GM12878 (cell line): ENCODE results near the gene FAM163A. TPM values are rescaled to one million over a fixed set of nuclear protein-coding genes. Genes with fewer than 3 reads are reported as not detected.

Experiments used
- ATAC-seq: fragments of 200-7000 bp; cut with Tn5 transposase; 3 replicates; pipeline ENCODE4 v1.9.1; 2020; ENCODE audit warnings: mild to moderate bottlenecking, moderate library complexity
- BruUV-seq: library from RNA; stranded (reverse); fragments of 400-500 nt; replicated peaks from 2 replicates; lab custom pipeline; 2021; lab: Mats Ljungman, UMichigan
- CTCF ChIA-PET: fragments of 300-600 bp; sonication (Branson Sonifier 250); formaldehyde crosslinking; extraction: SDS; loops from one replicate; lab custom pipeline; 2021; ENCODE audit warnings: inconsistent platforms; lab: Yijun Ruan, JAX
- POLR2A ChIA-PET: fragments of 350-600 bp; formaldehyde crosslinking; extraction: SDS; loops from one replicate; lab custom pipeline; 2021; ENCODE audit warnings: inconsistent platforms; lab: Charles Lee
- RAD21 ChIA-PET: fragments of 300-600 bp; sonication (Branson Sonifier 250); formaldehyde crosslinking; loops from one replicate; lab custom pipeline; 2023; ENCODE audit warnings: antibody characterized with exemption; ENCODE audit not compliant: unreplicated experiment; lab: Charles Lee
- SMC1A ChIA-PET: fragments of 300-600 bp; sonication (Branson Sonifier 250); formaldehyde crosslinking; loops from one replicate; lab custom pipeline; 2023; ENCODE audit not compliant: unreplicated experiment, uncharacterized antibody; lab: Charles Lee
- DNase-seq: peaks from one replicate; pipeline ENCODE4 v3.0.0-alpha.2; 2011; ENCODE audit warnings: low read depth, low spot score
- FAIRE-seq: peaks from 3 replicates; lab custom pipeline; 2011; peaks lifted over from hg19 to GRCh38; lab: Jason Lieb, UNC
- H2AFZ ChIP-seq: 2 replicates; pipeline ENCODE4 v1.6.0; 2011; ENCODE audit warnings: low read depth, low read length, control low read depth; ENCODE audit not compliant: control insufficient read depth
- H3K27ac ChIP-seq: 2 replicates; pipeline ENCODE4 v1.5.1; 2011; ENCODE audit warnings: control low read depth; ENCODE audit not compliant: control insufficient read depth, insufficient read depth
- H3K27me3 ChIP-seq, 2 experiments: replicated peaks in 1 of 2; 2 replicates each; pipeline versions ENCODE4 v1.6.0 to v1.6.1; 2011; ENCODE audit warnings: low read length in 1 of 2; ENCODE audit not compliant: control insufficient read depth in 2 of 2, insufficient read depth in 2 of 2
- H3K36me3 ChIP-seq, 2 experiments: 2 replicates each; pipeline ENCODE4 v1.5.1; 2011; ENCODE audit warnings: low read length in 1 of 2; ENCODE audit not compliant: control insufficient read depth in 2 of 2, insufficient read depth in 2 of 2
- H3K4me1 ChIP-seq: 2 replicates; pipeline ENCODE4 v1.6.1; 2011; ENCODE audit warnings: mild to moderate bottlenecking, low read length, moderate library complexity, mixed read lengths; ENCODE audit not compliant: control insufficient read depth, insufficient read depth
- H3K4me2 ChIP-seq: 2 replicates; pipeline ENCODE4 v1.6.0; 2011; ENCODE audit warnings: control low read depth; ENCODE audit not compliant: control insufficient read depth, insufficient read depth
- H3K4me3 ChIP-seq: fragments of 200-600 bp; sonication (generic); 2 replicates; pipeline ENCODE4 v1.5.1; 2016
- H3K79me2 ChIP-seq: 2 replicates; pipeline ENCODE4 v1.6.0; 2011; ENCODE audit warnings: low read length; ENCODE audit not compliant: control insufficient read depth, insufficient read depth
- H3K9ac ChIP-seq: 2 replicates; pipeline ENCODE4 v1.8.0; 2011; ENCODE audit warnings: low read length, control low read depth, mixed read lengths; ENCODE audit not compliant: control insufficient read depth, insufficient read depth
- H3K9me3 ChIP-seq: replicated peaks from 3 replicates; pipeline ENCODE4 v1.5.1; 2011; ENCODE audit warnings: mild to moderate bottlenecking, low read length; ENCODE audit not compliant: control insufficient read depth, insufficient read depth
- H4K20me1 ChIP-seq: 2 replicates; pipeline ENCODE4 v1.6.0; 2011; ENCODE audit not compliant: control insufficient read depth, insufficient read depth
- ASH2L ChIP-seq: fragments of 300-600, 200-600 bp; sonication (generic); IDR thresholded peaks from 2 replicates; pipeline ENCODE4 v1.6.1; 2017; ENCODE audit warnings: low read depth, mild to moderate bottlenecking, borderline replicate concordance
- BACH1 ChIP-seq: fragments of 450-650 bp; IDR thresholded peaks from 2 replicates; pipeline ENCODE4 v1.6.1; 2017; ENCODE audit warnings: mild to moderate bottlenecking, borderline replicate concordance
- CHD4 ChIP-seq: fragments of 200-600 bp; sonication (generic); IDR thresholded peaks from 2 replicates; pipeline ENCODE4 v1.6.1; 2016; ENCODE audit warnings: mild to moderate bottlenecking
- KAT2A ChIP-seq: conservative IDR thresholded peaks from 2 replicates; pipeline ENCODE4 v1.6.1; 2011; ENCODE audit warnings: low read depth, low read length; ENCODE audit not compliant: control insufficient read depth
- NRF1 ChIP-seq: conservative IDR thresholded peaks from 2 replicates; pipeline ENCODE4 v1.6.1; 2011; ENCODE audit warnings: mild to moderate bottlenecking, low read depth, low read length, improper control_type of control experiment
- PAX5 ChIP-seq: IDR thresholded peaks from 2 replicates; pipeline ENCODE4 v1.6.1; 2011; ENCODE audit warnings: low read depth, low read length, borderline replicate concordance
- RAD21 ChIP-seq: IDR thresholded peaks from 2 replicates; pipeline ENCODE4 v1.6.1; 2011; ENCODE audit warnings: mild to moderate bottlenecking, low read depth, low read length, moderate library complexity; ENCODE audit not compliant: insufficient read depth
- SP1 ChIP-seq: IDR thresholded peaks from one replicate; pipeline ENCODE4 v1.6.1; 2011; ENCODE audit warnings: low read depth, low read length
- WRNIP1 ChIP-seq: IDR thresholded peaks from 2 replicates; pipeline ENCODE4 v1.6.1; 2011; ENCODE audit warnings: low read depth, low read length, improper control_type of control experiment, borderline replicate concordance
- YBX1 ChIP-seq: fragments of 450-650 bp; IDR thresholded peaks from 2 replicates; pipeline ENCODE4 v1.6.1; 2016; ENCODE audit warnings: antibody characterized with exemption
- ZSCAN29 ChIP-seq: fragments of 450-650 bp; IDR thresholded peaks from 2 replicates; pipeline ENCODE4 v1.6.1; 2017; ENCODE audit warnings: mild to moderate bottlenecking, moderate library complexity
- WGBS: methylation state at CpG from one replicate; pipeline ENCODE4 v1.1.6; 2016; ENCODE audit warnings: low lambda C conversion rate; ENCODE audit not compliant: insufficient replicate concordance, insufficient coverage; ENCODE audit errors: missing lambda C conversion rate; 5-methylcytosine and 5-hydroxymethylcytosine counted together
- in situ Hi-C: fragments of 300-500 bp; cut with MboI; formaldehyde crosslinking; loops from 9 replicates; pipeline ENCODE4 v1.14.3; 2018; ENCODE audit warnings: mixed read lengths
- intact Hi-C: fragments of 100-400 bp; cut with micrococcal nuclease; formaldehyde crosslinking; loops from one replicate; pipeline ENCODE4 v1.14.2; 2022; ENCODE audit not compliant: unreplicated experiment
- polyA plus RNA-seq, 11 experiments: library from polyadenylated mRNA; depleted of rRNA in 4 of 11; unstranded in 6 of 11; stranded (reverse) in 5 of 11; fragments of >200 nt; fragmentation: Nextera tagmentation in 4 of 11; fragmentation: Illumina TruSeq in 1 of 11; extraction: Ambion mirVana in 4 of 11; extraction: Trizol in 1 of 11; gene quantifications; 1 replicate in 1 of 11; 2 replicates in 10 of 11; pipeline versions ENCODE4 v1.2.1 to v1.2.3, GENCODE V29; 2011 to 2016; ENCODE audit warnings: inconsistent platforms in 2 of 11, missing spikeins in 2 of 11, low read depth in 1 of 11
- total RNA-seq, 4 experiments: library from RNA; depleted of rRNA in 3 of 4; stranded (reverse); fragments of >200 nt in 3 of 4; fragmentation: Illumina TruSeq in 1 of 4; extraction: Trizol in 1 of 4; gene quantifications; 2 replicates each; pipeline versions ENCODE4 v1.2.1 to v1.2.3, GENCODE V29; 2013 to 2021
- TF ChIP-seq, protein P1 (sequence below): fragments of 150-350 bp; IDR thresholded peaks from 2 replicates; pipeline ENCODE4 v1.6.1; 2014; ENCODE audit warnings: mild to moderate bottlenecking, low read depth, low read length

FAM163A gene
- total and polyA plus RNA-seq, 10 of the 15 experiments (the other 5 are each of a cell fraction or from before 2014, with no cell fraction given): not detected

GRCh38 chr1:179848233-179848632 is 105.1 kb downstream of the FAM163A start:
- no peak overlapping the region for H3K4me2 ChIP-seq
- SMC1A ChIA-PET: interaction anchor here (1.0 kb wide), 1 partner anchor 332 kb away, joined by 4 read pairs; no protein-coding TSS in a partner anchor
- H4K20me1 ChIP-seq: no peaks in the 10 kb centered on the region
- CTCF ChIA-PET: interaction anchor here (1.0 to 2.0 kb wide), 3 partner anchors 142 to 238 kb away, joined by 3 to 4 read pairs (median 4); no protein-coding TSS in a partner anchor
- H3K79me2 ChIP-seq: no peaks in the 10 kb centered on the region
- no peak overlapping the region for H3K4me3 ChIP-seq
- H3K9ac ChIP-seq: no peak overlapping the region
- H3K27me3 ChIP-seq: no peaks in the 10 kb centered on the region
- POLR2A ChIA-PET: no interaction called here
- intact Hi-C loops: no loop called here
- in situ Hi-C loops: no loop called here
- TF ChIP-seq RAD21 (no peak), ASH2L (no peak), CHD4 (no peak), YBX1 (no peak), BACH1 (no peak), KAT2A (no peak), NRF1 (no peak), PAX5 (no peak), ZSCAN29 (no peak), SP1 (no peak), WRNIP1 (no peak)
- TF ChIP-seq, protein P1, sequence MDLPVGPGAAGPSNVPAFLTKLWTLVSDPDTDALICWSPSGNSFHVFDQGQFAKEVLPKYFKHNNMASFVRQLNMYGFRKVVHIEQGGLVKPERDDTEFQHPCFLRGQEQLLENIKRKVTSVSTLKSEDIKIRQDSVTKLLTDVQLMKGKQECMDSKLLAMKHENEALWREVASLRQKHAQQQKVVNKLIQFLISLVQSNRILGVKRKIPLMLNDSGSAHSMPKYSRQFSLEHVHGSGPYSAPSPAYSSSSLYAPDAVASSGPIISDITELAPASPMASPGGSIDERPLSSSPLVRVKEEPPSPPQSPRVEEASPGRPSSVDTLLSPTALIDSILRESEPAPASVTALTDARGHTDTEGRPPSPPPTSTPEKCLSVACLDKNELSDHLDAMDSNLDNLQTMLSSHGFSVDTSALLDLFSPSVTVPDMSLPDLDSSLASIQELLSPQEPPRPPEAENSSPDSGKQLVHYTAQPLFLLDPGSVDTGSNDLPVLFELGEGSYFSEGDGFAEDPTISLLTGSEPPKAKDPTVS: no peak
- TF ChIP-seq, all 136 proteins: peak for 0
- Histone ChIP-seq H2AFZ (no peak overlapping the region), H3K36me3 (peaks cover 5 to 14% of the 10 kb centered on the region in 2 experiments), H3K9me3 (no peaks in the 10 kb centered on the region), H3K4me1 (no peaks in the 10 kb centered on the region), H3K27ac (no peak overlapping the region)
- no TSS peak for BruUV-seq
- WGBS: 78% methylated on average over 3 of the region's 3 CpGs
- FAIRE-seq (no peak), DNase-seq (no peak), ATAC-seq (no peak)
- RAD21 ChIA-PET: no interaction called here
